ENCODE measurements around the gene ZMAT3.
"Not testable (repeated sequence)": the region's sequence is repeated elsewhere in the genome, so short reads cannot be mapped to it uniquely, and the experiment has no call there.

Gene ZMAT3

DNA sequence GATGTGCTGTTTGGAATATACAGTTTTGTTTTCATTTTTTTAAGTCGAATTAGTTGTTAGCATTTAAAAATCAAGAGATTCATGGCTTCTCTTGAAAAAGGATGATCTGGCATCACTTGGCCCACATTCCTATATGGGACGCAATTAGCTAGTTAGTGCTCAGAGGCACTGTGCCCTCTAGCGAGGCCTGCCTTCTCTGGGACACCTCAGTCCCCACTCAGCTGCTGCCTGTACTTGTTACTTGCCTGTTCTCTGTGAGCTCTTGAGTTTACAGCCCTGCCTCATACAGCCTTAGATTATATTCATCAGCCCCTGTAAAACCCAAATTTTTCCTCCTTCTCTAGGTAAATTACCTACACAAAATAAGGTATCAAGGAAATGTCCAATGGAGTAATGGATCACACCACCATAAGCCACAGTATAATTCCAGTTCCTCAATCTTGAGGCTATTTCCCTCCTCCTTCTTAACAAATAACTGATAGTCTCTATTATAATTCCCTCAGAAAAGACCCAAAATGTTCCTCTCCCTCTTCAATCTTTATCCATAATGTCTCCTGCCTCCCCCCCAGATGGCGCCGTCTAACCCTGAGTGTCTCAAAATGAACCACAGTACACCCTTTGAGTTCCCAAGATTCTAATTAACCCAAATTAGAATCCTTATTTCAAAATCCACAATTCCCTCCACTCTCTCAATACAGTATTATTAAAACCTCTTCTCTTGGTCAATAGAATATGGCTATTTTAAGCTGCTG is 2.7 kb downstream of the ZMAT3 start:
- no peak for DNase-seq (ENCODE audit: low read depth, low spot score)

DNA sequence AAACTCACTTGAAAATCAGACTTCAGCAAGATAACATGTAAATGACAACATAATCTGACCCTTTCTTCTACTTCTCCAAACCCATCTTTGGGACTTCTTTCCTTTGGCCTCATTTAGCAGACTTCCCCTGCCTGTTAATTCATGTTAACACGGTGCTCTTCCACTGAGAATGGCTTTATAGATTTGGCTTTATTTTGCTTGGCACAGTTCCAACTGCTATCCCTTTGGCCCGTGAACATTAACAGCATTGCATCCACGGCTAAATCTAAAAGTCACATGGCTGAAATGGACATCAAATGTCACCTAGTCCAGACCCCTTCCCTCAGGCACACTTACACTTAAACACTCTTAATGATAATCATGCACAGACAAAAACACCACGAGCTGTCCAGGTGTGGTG is 3.8 kb downstream of the ZMAT3 start:
- DNase-seq (ENCODE audit: low read depth, low spot score), result no peak

DNA sequence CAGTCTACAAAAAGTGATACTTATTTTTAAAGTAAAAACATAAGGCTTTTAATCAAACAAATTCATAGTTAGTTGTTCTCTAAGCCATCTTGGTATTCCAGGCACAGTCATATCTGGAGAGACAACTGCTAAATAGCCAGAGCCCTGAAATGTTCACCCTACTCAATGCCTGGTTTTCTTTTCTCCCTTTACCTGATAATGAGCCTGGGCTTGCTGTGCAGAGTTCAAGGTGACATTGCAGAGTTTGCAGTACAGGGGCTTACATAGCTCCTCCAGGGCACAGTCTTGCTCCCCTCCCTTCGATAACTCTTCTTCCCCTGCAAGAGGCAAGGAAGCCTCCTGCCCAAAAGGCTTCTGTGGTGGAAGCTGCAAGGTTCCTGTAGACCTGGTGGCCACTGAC is 4.3 kb downstream of the ZMAT3 start:
- no peak for DNase-seq (ENCODE audit: low read depth, low spot score)

DNA sequence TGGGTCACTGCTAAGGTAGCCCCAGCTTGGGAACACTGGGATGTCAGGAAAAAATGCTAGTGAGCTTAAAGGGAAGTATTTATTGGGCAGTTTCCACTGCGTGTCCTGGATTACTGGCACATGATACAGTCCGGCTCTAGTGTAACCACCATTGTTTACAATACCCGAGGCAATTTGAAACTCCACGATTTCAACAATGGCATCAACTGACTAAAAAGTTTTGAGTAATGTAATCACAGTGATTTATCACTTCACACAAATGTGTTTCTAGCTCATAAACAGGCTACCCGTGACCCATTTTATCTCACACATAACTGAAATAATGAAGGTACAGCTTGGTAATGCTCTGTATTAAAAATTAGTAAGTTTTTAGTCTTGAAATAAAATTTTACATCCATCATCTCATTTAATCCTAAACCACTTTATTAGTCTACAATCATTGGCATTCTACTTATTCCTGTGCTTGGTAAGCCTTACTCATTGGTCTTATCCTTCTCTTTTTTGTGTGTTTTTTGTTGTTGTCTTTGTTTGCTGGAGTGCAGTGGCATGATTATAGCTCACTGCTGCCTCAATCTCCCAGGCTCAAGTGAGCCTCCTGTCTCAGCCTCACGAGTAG is 7.6 kb downstream of the ZMAT3 start:
- DNase-seq (ENCODE audit: low read depth, low spot score), result no peak

DNA sequence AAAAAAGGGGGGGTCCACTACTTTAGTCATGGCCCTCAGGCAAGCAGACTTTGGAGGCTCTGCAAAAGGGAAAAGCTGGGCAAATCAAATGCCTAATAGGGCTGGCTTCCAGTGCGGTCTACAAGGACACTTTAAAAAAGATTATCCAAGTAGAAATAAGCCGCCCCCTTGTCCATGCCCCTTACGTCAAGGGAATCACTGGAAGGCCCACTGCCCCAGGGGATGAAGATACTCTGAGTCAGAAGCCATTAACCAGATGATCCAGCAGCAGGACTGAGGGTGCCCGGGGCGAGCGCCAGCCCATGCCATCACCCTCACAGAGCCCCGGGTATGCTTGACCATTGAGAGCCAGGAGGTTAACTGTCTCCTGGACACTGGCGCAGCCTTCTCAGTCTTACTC is 15.3 kb downstream of the ZMAT3 start:
- DNase-seq (ENCODE audit: low read depth, low spot score), result no peak

DNA sequence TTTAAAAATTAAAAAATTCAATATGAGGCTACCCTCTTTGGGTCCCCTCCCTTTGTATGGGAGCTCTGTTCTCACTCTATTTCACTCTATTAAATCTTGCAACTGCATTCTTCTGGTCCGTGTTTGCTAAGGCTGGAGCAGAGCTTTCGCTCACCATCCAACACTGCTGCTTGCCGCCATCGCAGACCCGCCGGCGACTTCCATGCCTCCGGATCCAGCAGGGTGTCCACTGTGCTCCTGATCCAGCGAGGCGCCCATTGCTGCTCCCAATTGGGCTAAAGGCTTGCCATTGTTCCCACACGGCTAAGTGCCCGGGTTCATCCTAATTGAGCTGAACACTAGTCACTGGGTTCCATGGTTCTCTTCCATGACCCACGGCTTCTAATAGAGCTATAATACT is 17.0 kb downstream of the ZMAT3 start:
- DNase-seq (ENCODE audit: low read depth, low spot score), result not testable (repeated sequence)

DNA sequence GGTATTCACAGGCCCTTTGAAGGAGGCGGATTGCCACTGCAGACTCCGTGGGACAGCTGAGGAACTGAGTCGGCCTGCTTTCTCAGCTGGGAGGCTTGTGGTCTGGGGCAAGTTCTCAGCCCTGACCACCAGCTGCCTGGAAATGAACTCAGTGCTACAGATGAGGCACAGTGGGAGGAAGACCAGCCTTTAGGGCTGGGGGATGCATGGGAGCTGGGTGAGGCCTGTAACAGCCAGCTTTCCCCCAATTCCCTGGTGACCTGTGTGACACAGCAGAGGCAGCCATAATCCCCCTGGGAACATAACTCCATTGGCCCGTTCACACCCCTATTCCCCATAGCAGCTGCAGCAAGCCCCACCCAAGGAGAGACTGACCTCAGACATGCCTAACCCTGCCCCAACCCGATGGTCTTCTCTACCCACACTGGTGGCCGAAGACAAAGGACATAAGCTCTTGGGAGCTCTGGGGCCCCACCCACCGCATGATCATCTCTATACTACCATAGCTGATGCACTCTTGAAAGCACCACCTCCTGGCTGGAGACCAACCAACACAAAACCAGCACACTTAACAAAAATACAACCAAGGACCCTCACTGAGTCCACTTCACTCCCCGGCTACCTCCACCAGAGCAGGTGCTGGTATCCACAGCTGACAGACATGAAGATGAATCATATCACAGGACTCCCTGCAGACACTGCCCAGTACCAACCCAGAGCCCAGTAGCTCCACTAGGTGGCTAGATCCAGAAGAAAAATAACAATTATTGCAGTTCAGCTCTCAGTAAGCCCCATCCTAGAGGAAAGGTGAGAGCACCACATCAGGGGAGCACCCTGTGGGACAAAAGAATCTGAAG is 24.9 kb downstream of the ZMAT3 start:
- no peak for DNase-seq (ENCODE audit: low read depth, low spot score)

DNA sequence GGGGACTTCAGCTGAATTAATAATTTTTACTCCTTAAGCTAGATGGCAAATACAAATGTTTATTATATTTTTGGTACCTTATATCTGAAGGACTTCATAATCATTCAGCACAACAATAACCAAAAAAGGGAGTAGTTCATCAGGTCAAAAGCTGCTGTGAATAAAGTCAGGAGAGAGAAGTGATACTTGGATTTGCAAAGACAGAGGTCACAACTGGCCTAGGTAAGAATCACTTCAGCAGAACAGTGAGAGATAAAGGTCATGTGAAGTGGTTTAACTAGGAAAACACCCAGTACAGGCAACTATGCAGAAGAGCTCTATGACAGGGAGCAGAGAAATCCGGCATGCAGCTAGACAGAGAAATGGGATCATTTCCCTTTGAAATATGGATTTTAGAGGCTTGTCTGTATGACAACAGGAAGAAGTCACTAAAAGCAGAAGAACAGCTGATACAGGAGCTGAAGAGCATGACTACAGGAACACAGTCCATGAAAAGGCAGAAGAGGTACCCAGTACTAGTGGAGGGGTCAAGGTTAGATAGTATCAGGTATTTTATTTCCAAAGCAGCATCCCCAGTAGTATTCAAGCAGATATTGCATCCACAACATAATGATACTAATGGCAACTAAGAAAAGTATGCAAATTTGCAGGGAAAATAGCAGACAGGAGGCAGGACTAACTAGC is 25.7 kb downstream of the ZMAT3 start:
- no peak for DNase-seq (ENCODE audit: low read depth, low spot score)

DNA sequence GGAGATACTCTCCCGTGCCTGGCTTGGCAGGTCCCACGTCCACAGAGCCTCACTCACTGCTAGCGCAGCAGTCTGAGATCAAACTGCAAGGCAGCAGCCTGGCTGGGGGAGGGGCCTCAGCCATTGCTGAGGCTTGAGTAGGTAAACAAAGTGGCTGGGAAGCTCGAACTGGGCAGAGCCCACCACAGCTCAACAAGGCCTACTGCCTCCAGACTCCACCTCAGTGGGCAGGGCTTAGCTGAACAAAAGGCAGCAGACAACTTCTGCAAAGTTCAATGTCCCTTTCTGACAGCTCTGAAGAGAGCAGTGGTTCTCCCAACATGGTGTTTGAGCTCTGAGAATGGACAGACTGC is 32.7 kb downstream of the ZMAT3 start:
- DNase-seq (ENCODE audit: low read depth, low spot score), result not testable (repeated sequence)

DNA sequence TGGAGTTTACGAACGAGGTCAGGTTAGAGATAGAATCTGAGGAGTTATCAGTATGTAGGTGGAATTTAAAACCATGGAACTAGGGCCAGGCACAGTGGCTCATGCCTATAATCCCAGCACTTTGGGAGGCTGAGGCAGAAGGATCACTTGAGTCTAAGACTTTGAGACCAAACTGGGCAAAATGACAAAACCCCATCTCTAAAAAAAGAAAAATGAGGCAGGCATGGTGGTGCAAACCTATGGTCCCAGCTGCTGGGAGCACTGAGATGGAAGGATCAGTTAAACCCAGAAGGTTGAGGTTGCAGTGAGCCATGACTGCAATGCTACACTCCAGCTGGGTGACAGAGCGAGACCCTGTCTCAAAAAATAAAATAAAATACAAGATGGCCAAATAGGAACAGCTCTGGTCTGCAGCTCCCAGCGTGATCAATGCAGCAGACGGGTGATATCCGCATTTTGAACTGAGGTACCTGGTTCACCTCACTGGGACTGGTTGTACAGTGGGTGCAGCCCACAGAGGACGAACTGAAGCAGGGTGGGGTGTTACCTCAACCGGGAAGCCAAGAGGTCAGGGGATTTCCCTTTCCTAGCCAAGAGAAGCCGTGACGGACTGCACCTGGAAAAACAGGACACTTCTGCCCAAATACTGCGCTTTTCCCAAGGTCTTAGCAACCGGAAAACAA is 33.3 kb downstream of the ZMAT3 start:
- DNase-seq (ENCODE audit: low read depth, low spot score), result no peak

DNA sequence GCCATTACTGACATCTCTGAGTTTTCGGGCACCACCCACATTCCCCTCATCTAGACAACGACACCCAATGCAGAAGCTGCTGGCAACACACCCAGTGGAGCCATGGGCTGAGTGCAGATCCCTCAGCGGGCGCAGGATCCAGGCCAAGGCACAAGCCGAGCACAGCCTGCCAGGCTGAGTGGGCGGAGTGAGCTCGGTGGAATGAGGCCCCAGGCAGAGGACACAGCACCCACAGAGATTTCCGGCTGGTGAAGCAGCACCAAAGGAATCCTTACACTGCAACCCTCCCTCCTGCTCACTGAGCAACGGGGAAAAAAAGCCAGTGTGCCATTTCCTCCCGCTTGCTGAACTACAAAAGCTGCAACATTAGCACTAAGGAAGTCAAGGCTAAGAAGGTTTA is 34.3 kb downstream of the ZMAT3 start:
- DNase-seq (ENCODE audit: low read depth, low spot score), result no peak

DNA sequence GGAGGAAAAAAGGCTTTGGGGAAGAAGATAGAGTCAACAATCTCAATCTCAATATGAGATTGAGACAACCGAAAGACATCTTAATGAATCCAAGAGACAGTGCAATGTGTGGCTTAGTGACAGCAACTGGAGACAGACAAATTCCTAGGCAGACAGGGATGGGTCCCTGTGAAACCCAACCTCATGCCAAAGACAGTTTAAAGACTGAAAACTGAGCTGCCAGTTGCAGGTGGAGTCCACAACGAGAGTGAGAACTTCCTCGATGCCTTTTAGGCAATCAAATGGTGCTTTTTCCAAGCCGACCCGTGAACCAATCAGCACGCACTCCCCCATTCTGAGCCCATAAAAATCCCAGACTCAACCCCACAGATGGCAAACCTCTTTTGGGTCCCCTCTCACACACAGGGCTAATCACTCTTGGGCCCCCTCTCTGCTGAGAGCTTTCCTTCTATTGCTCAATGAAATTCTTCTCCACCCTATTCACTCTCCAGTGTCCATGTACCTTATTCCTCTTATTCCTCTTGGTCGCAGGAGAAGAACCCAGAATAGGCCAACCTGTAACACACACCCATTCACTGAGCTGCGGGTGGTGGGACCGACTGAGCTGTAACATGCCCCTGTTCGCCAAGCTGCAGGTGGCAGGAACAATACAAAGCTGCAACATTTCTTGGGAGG is 34.8 kb downstream of the ZMAT3 start:
- no peak for DNase-seq (ENCODE audit: low read depth, low spot score)

DNA sequence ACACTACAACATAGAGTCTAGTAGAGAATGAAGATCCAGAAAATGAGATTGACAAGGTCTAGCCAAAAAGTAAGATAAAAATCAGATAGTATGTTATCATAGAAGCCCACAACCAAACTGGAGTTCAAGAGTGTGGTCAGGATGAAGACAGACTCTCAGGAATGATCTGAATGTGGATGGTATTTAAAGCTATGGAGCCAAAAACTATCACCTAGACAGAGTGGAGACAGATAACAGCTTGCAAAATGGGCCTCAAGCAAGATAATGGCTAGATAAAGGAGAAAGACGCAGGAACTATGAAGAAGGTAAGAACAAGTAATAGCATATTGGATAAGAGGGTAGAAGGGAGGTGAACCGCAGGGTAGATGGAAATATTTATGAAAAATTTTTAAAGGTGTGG is 35.4 kb downstream of the ZMAT3 start:
- DNase-seq (ENCODE audit: low read depth, low spot score), result no peak

DNA sequence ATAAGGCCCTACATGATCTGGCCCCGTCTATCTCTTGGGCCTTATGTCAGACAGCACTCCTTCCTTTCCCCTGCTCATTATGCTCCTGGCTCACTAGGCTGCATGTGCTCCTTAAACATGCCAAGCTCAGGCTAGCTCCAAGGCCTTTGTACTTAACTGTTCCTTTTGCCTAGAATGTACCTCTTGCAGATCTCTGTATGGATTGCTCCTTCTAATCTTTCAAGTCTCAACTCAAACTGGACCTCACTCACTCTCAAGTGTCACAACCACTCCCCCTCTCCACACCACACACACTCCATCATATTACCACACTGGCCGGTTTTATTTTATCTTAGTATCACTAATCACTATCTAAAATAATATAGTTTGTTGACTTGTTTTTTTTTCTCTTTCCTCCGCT is 36.4 kb downstream of the ZMAT3 start:
- DNase-seq (ENCODE audit: low read depth, low spot score), result no peak

DNA sequence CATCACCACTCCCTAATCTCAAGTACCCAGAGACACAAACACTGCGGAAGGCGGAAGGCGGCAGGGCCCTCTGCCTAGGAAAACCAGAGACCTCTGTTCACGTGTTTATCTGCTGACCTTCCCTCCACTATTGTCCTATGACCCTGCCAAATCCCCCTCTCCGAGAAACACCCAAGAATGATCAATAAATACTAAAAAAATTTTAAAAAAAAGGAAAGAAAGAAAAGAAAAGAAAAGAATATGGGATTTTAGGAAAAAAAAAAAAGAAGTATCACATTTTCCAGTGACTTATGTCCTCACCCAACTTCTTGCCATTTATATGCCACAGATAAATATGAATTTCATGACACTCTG is 38.3 kb downstream of the ZMAT3 start:
- not testable (repeated sequence) for DNase-seq (ENCODE audit: low read depth, low spot score)

DNA sequence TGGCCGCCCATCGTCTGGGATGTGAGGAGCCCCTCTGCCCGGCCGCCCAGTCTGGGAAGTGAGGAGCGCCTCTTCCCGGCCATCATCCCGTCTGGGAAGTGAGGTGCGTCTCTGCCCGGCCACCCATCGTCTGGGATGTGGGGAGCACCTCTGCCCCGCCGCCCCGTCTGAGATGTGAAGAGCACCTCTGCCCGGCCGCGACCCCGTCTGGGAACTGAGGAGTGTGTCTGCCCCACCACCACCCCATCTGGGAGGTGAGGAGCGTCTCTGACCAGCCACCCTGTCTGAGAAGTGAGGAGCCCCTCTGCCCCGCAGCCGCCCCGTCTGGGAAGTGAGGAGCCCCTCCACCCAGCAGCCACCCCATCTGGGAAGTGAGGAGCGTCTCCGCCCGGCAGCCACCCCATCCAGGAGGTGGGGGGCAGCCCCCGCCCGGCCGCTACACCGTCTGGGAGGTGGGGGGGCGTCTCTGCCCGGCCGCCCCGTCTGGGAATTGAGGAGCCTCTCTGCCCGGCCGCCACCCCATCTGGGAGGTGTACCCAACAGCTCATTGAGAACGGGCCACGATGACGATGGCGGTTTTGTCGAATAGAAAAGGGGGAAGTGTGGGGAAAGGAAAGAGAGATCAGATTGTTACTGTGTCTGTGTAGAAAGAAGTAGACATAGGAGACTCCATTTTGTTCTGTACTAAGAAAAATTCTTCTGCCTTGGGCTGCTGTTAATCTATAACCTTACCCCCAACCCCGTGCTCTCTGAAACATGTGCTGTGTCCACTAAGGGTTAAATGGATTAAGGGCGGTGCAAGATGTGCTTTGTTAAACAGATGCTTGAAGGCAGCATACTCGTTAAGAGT is 38.9 kb downstream of the ZMAT3 start:
- DNase-seq (ENCODE audit: low read depth, low spot score), result not testable (repeated sequence)

DNA sequence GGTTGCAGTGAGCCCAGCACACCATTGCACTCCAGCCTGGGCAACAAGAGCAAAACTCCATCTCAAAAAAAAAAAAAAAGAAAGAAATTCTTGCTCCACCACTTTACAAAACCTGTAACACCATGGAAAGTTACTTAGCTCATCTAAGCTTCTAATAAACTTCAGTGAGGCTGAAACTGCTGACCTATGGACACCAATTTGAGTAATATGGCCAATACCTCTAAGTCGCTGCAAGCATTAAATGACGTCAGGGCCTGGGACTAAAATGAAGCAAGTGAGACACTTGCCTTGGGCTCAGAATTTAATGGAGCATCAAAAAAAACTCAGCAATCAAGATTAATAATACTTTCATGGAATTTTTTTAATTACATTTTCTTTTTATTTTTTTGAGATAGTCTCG is 42.5 kb downstream of the ZMAT3 start:
- no peak for DNase-seq (ENCODE audit: low read depth, low spot score)

DNA sequence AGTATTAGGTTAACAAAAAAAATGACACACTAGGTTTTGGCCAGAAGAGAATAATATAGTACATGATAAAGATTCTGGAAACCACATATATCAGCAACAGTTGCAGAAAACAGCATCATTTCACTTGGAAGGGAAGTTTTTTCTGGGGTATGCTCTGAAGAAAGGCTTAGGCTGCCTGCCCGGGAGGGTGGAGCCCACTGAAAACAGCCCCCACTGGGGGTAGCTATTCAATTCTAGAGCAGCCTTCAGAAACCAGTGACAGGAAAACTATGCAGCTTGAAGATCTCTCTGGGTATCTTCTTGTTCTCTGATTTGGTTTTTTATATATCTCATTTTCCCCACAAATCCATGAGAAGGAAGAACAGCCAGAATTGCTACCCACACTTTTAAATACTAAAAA is 43.2 kb downstream of the ZMAT3 start:
- no peak for DNase-seq (ENCODE audit: low read depth, low spot score)

DNA sequence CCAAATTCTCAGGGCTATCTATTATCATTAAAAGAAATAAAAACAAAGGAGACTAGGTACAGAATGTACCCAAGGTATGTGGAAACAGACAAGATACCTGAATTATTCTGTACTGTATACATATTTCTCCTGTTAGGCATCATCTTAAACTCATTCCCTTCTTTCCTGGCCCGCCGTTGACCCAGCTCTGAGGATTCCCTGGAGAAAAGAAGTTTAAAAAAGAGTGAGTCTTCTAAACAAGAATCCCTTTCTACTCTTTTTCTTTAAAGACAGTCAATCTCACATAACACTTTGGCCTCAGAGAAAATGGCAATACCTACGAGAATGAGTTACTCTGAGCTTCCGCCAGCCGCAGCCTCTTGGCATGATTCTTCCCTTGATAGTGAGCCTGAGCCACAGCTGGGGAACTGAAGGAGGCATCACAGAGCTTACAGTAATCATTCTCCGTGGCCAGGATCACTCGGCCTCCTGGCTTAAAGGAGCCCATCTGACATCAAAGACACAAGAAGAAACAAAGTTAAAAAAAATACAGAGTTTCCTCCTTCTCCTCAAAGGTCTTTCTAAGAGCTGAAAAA is 44.2 kb downstream of the ZMAT3 start:
- no peak for DNase-seq (ENCODE audit: low read depth, low spot score)

DNA sequence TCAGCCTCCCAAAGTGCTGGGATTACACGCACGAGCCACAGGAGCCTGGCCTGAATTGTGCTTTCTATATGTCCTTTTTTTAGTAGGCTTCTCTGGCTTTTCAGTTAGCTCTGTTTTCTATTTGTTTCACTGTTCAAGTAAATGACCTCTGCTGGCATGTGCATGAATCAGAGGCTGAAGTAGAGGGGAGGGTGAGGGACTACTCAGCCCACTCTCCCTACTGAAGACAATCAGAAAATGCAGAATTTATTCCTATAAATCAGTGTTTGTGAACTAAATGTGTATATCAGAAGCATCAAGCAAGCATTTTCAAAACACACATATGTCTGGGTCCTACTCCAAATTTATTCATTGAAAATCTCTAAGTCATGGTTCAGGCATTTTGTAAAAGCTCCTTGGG is 45.0 kb downstream of the ZMAT3 start:
- no peak for DNase-seq (ENCODE audit: low read depth, low spot score)

Data from iPS DF 19.7 (cell line).